ENCODE data around the gene SPACDR.
"Not testable (repeated sequence)": the region's sequence is repeated elsewhere in the genome, so short reads cannot be mapped to it uniquely, and the experiment has no call there.

Gene SPACDR

GRCh38 chr7:100471021-100471420 is 7.0 kb upstream of the SPACDR start:
- Histone ChIP-seq H3K4me1 (ENCODE audit: control insufficient read depth, insufficient read depth, low read length) (peaks cover 31% of the 10 kb centered on the region), H3K9me3 (ENCODE audit: control insufficient read depth, low read length) (no peaks in the 10 kb centered on the region), H3K9ac (ENCODE audit: low read length) (no peak overlapping the region), H3K4me3 (ENCODE audit: low read length) (no peak overlapping the region), H3K27me3 (ENCODE audit: control insufficient read depth, insufficient read depth, low read length) (no peaks in the 10 kb centered on the region), H3K36me3 (ENCODE audit: control insufficient read depth, insufficient read depth, low read length) (peaks cover 14% of the 10 kb centered on the region)

DNA sequence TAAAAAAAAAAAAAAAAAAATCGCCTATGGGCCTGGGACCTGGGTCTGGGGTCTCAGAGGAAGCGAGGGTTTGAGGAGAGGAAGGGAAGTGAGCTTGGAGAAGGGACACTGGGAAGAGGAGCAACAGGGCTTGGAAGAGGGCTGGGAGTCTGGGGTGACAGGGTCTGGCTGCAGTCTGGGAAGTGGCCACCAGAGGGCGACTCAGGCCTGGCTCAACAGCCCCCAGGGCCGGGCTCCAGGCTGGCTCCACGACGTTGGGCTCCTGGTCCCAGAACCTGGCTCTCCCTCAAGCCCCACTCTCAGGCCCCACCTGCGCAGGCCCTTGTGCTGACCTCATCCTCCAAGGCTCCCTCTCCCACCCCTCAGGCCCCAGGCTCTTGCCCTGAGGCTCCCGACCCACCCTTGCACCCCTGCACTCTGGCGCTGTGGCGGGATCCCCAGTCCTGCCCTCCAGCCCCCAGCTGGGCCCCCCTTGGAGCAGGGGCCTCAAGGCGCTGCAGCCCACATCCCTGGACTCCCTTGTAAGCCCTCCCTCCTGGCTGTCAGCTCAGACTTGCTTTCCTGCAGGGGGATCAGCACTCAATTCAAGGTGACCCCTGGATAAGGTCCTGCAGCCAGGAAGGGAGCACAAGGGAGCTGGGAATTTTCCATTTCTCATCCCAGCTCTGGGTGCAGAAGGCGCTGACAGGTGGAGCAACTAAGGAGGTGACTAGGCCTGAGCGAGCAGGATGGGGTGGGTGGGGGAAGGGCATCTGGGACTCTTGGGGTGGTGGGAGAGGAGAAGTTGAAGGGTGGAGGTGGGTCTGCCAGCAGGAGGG is 5.4 kb upstream of the SPACDR start:
- H3K4me3 ChIP-seq (ENCODE audit: low read length), result no peak overlapping the region
- H3K27me3 ChIP-seq (ENCODE audit: control insufficient read depth, insufficient read depth, low read length), result no peaks in the 10 kb centered on the region
- no peaks in the 10 kb centered on the region for H3K9me3 ChIP-seq (ENCODE audit: control insufficient read depth, low read length)
- H3K4me1 ChIP-seq (ENCODE audit: control insufficient read depth, insufficient read depth, low read length), result peaks cover 31% of the 10 kb centered on the region
- H3K36me3 ChIP-seq (ENCODE audit: control insufficient read depth, insufficient read depth, low read length), result peaks cover 13% of the 10 kb centered on the region
- H3K9ac ChIP-seq (ENCODE audit: low read length), result peak overlapping the region; percentile 13

DNA sequence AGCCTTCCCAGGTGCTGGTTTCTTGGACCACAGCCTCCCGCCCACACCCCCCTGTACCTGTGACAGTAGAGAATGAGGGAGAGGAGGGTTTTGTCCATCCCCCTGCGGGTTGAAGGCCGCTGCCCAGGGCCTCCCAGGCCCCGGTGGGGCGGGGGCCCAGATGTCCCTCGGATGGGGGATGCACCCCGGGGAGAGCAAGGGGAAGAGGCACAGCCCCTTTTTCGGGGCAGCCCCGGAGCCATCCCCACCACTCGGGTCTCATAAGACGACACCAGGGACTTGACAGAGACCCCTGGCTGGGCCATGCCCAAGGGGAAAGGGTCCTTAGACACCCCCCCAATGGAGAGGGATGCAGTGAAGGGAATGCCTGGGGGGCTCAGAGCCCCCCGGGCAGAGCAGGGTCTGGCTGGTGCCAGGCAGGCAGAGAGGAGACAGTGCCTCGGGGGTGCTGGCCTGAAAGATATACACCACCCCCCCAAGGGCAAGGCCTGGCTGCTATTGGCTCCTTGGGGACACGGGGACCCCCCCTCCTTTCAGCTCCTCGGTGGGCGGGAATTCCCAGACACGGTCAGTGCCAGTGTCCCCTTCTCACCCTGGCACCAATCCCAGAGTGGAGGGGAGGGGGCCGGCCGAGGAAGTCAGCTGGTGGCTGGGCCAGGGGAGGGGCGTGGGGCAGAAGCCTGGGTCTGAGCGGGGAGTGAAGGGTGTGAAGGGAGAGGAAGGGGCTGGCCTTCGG is 3.7 kb upstream of the SPACDR start:
- Histone ChIP-seq H3K36me3 (ENCODE audit: control insufficient read depth, insufficient read depth, low read length) (peaks cover 5% of the 10 kb centered on the region), H3K9ac (ENCODE audit: low read length) (no peak overlapping the region), H3K9me3 (ENCODE audit: control insufficient read depth, low read length) (no peaks in the 10 kb centered on the region), H3K4me3 (ENCODE audit: low read length) (no peak overlapping the region), H3K27me3 (ENCODE audit: control insufficient read depth, insufficient read depth, low read length) (no peaks in the 10 kb centered on the region), H3K4me1 (ENCODE audit: control insufficient read depth, insufficient read depth, low read length) (peaks cover 23% of the 10 kb centered on the region)

GRCh38 chr7:100466653-100467605 is 2.9 kb upstream of the SPACDR start:
- H3K9ac ChIP-seq (ENCODE audit: low read length), result no peak overlapping the region
- H3K36me3 ChIP-seq (ENCODE audit: control insufficient read depth, insufficient read depth, low read length), result peaks cover 5% of the 10 kb centered on the region
- H3K27me3 ChIP-seq (ENCODE audit: control insufficient read depth, insufficient read depth, low read length), result no peaks in the 10 kb centered on the region
- H3K9me3 ChIP-seq (ENCODE audit: control insufficient read depth, low read length), result no peaks in the 10 kb centered on the region
- H3K4me3 ChIP-seq (ENCODE audit: low read length), result no peak overlapping the region
- H3K4me1 ChIP-seq (ENCODE audit: control insufficient read depth, insufficient read depth, low read length), result peaks cover 20% of the 10 kb centered on the region

GRCh38 chr7:100465702-100466311 is 1.7 kb upstream of the SPACDR start:
- no peak overlapping the region for H3K4me3 ChIP-seq (ENCODE audit: low read length)
- H3K9ac ChIP-seq (ENCODE audit: low read length), result no peak overlapping the region
- peaks cover 5% of the 10 kb centered on the region for H3K36me3 ChIP-seq (ENCODE audit: control insufficient read depth, insufficient read depth, low read length)
- H3K4me1 ChIP-seq (ENCODE audit: control insufficient read depth, insufficient read depth, low read length), result peaks cover 20% of the 10 kb centered on the region
- H3K9me3 ChIP-seq (ENCODE audit: control insufficient read depth, low read length), result no peaks in the 10 kb centered on the region
- no peaks in the 10 kb centered on the region for H3K27me3 ChIP-seq (ENCODE audit: control insufficient read depth, insufficient read depth, low read length)

DNA sequence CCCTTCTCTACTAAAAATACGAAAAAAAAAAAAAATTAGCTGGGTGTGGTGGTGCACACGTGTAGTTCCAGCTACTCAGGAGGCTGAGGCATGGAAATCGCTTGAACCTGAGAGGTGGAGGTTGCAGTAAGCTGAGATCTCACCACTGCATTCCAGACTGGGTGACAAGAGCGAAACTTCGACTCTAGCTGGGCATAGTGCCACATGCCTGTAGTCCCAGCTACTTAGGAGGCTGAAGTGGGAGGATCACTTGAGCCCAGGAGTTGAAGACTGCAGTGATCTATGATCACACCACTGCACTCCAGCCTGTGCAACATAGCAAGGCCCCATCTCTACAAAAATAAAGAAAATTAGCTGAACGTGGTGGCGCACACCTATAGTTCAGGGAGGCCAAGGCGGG is 1.2 kb upstream of the SPACDR start:
- Histone ChIP-seq H3K9me3 (ENCODE audit: control insufficient read depth, low read length) (no peaks in the 10 kb centered on the region), H3K9ac (ENCODE audit: low read length) (no peak overlapping the region), H3K4me3 (ENCODE audit: low read length) (no peak overlapping the region), H3K36me3 (ENCODE audit: control insufficient read depth, insufficient read depth, low read length) (no peaks in the 10 kb centered on the region), H3K4me1 (ENCODE audit: control insufficient read depth, insufficient read depth, low read length) (peaks cover 20% of the 10 kb centered on the region), H3K27me3 (ENCODE audit: control insufficient read depth, insufficient read depth, low read length) (no peaks in the 10 kb centered on the region)

GRCh38 chr7:100464791-100465190 is 731 bp upstream of the SPACDR start:
- H3K4me3 ChIP-seq (ENCODE audit: low read length), result no peak overlapping the region
- peaks cover 18% of the 10 kb centered on the region for H3K4me1 ChIP-seq (ENCODE audit: control insufficient read depth, insufficient read depth, low read length)
- no peak overlapping the region for H3K9ac ChIP-seq (ENCODE audit: low read length)
- no peaks in the 10 kb centered on the region for H3K27me3 ChIP-seq (ENCODE audit: control insufficient read depth, insufficient read depth, low read length)
- no peaks in the 10 kb centered on the region for H3K9me3 ChIP-seq (ENCODE audit: control insufficient read depth, low read length)
- no peaks in the 10 kb centered on the region for H3K36me3 ChIP-seq (ENCODE audit: control insufficient read depth, insufficient read depth, low read length)

DNA sequence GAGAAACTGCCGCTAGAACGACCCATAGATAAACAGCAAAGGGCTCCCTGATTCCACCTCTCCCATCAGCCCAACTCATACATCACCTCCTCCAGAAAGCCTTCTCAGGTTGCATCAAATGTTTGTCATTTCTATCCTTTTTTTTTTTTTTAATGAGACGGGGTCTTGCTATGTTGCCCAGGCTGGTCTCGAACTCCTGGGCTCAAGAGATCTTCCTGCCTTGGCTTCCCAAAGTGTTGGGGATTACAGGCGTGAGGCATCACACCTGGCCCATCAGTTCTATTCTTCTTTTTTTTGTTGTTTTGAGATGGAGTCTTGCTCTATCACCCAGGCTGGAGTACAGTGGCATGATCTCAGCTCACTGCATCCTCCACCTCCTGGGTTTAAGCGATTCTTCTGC is 7.0 kb downstream of the SPACDR start:
- H3K27me3 ChIP-seq (ENCODE audit: control insufficient read depth, insufficient read depth, low read length), result no peaks in the 10 kb centered on the region
- no peaks in the 10 kb centered on the region for H3K9me3 ChIP-seq (ENCODE audit: control insufficient read depth, low read length)
- no peaks in the 10 kb centered on the region for H3K36me3 ChIP-seq (ENCODE audit: control insufficient read depth, insufficient read depth, low read length)
- H3K4me1 ChIP-seq (ENCODE audit: control insufficient read depth, insufficient read depth, low read length), result no peaks in the 10 kb centered on the region
- no peak overlapping the region for H3K4me3 ChIP-seq (ENCODE audit: low read length)
- H3K9ac ChIP-seq (ENCODE audit: low read length), result no peak overlapping the region

DNA sequence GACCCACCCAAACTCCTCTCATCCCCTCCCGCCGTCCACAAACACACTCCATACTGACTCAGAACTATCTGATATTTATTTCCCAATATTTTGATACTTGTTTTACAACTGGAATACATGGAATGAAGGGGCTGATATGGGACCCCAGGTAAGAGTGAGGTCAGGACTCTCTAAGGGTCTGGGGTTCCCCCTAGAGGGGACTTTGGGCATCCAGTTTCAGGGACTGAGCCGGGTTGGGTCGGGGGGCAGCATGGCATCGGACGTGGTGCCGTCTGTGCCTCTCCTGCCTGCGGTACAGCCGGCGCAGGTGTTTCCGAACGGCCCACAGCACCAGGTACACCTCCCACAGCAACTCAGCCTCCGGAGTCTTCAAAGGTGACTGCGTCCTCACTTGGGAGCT is 7.5 kb downstream of the SPACDR start:
- H3K4me3 ChIP-seq (ENCODE audit: low read length), result no peak overlapping the region
- H3K4me1 ChIP-seq (ENCODE audit: control insufficient read depth, insufficient read depth, low read length), result no peaks in the 10 kb centered on the region
- no peaks in the 10 kb centered on the region for H3K9me3 ChIP-seq (ENCODE audit: control insufficient read depth, low read length)
- no peak overlapping the region for H3K9ac ChIP-seq (ENCODE audit: low read length)
- no peaks in the 10 kb centered on the region for H3K27me3 ChIP-seq (ENCODE audit: control insufficient read depth, insufficient read depth, low read length)
- H3K36me3 ChIP-seq (ENCODE audit: control insufficient read depth, insufficient read depth, low read length), result no peaks in the 10 kb centered on the region

- Histone ChIP-seq H3K4me3 (ENCODE audit: low read length) (no peak overlapping the region), H3K36me3 (ENCODE audit: control insufficient read depth, insufficient read depth, low read length) (no peaks in the 10 kb centered on the region), H3K4me1 (ENCODE audit: control insufficient read depth, insufficient read depth, low read length) (no peaks in the 10 kb centered on the region), H3K9me3 (ENCODE audit: control insufficient read depth, low read length) (no peaks in the 10 kb centered on the region), H3K9ac (ENCODE audit: low read length) (no peak overlapping the region), H3K27me3 (ENCODE audit: control insufficient read depth, insufficient read depth, low read length) (no peaks in the 10 kb centered on the region)
Observed at GRCh38 chr7:100455206-100455605, 8.9 kb downstream of the SPACDR start.

- H3K9me3 ChIP-seq (ENCODE audit: control insufficient read depth, low read length), result not testable (repeated sequence)
Observed at GRCh38 chr7:100453854-100454253, 10.2 kb downstream of the SPACDR start.

More at GRCh38 chr7:100453854-100454253, 10.2 kb downstream of the SPACDR start:
- H3K4me3 ChIP-seq (ENCODE audit: low read length); H3K9ac ChIP-seq (ENCODE audit: low read length); H3K27me3 ChIP-seq (ENCODE audit: control insufficient read depth, insufficient read depth, low read length); H3K36me3 ChIP-seq (ENCODE audit: control insufficient read depth, insufficient read depth, low read length); H3K4me1 ChIP-seq (ENCODE audit: control insufficient read depth, insufficient read depth, low read length): not testable (repeated sequence)
